Stimulated activated CD4-positive, alpha-beta T cell treated with anti-CD3 and anti-CD28 coated beads, Interleukin-4, amount 100 ng/mL, for 4 hours (primary cell): ENCODE data around the gene EIF4E3.

ENCODE experiments used
- DNase-seq, 2 experiments: peaks; one replicate each; pipeline ENCODE4 v3.0.0-alpha.2; 2020

Gene EIF4E3

GRCh38 chr3:71641674-71642073, 83.5 kb downstream of the EIF4E3 start:
- DNase-seq: no peak

GRCh38 chr3:71640331-71640983, 84.7 kb downstream of the EIF4E3 start:
- no peak for DNase-seq

- DNase-seq: no peak
Measured at GRCh38 chr3:71636482-71636881, 88.7 kb downstream of the EIF4E3 start.

- no peak for DNase-seq
Measured at GRCh38 chr3:71636001-71636400, 89.2 kb downstream of the EIF4E3 start.

DNA sequence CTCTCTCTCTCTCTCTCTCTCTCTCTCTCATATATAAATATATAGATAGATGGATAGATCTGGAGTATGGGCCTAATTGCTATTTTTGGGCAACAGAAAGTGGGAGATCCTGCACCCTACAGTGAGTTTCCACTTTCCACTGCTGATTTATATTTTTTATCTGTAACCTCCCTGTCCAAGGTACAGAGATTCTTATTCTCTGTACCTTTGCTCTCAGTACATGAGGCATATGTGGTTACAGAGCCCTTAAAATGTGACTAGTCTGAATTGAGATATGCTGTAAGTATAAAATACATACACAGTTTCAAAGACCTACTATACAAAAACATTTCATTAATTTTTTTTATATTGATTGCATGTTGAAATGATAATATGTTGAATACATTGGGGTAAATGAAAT, 90.5 kb downstream of the EIF4E3 start:
- no peak for DNase-seq

DNA sequence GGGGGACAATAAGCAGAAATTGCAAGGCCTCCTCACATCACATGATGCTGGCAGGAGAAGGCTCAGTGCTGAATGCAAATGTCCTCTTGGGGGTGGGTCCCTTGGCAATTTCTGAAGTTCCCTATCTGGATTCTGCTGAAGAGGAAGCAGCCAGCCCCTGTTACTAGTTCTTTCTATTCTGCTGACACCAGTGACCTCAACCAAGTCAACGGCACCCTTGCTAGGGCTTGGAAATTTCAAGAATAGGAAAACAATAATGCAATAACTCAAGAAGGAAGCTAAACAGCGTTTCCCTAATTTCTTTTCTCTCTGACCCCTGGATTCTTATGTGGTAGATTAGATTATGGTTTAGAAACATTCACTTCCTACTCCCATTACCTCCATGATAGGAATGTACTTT, 95.5 kb downstream of the EIF4E3 start:
- no peak for DNase-seq

DNA sequence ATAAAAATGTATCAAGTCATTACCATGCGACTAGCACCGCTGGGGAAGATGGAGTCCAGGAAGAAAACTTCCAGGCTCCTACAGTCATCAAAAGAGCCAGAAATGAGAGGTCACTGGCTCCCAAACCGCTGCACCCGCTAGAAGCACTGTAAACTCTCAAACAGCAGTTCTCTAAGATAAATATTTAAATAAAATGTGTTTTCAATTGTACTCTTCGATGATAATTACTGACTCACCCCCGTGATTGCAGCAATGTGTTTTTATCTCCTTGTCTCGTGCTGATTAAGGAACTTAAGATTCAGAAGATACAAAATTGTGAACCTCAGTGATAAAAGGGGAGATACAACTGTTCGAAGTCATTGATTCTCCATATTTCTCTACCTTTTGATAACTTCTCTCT, 95.9 kb downstream of the EIF4E3 start:
- no peak for DNase-seq

- no peak for DNase-seq
Measured at GRCh38 chr3:71628522-71628921, 96.7 kb downstream of the EIF4E3 start.

DNA sequence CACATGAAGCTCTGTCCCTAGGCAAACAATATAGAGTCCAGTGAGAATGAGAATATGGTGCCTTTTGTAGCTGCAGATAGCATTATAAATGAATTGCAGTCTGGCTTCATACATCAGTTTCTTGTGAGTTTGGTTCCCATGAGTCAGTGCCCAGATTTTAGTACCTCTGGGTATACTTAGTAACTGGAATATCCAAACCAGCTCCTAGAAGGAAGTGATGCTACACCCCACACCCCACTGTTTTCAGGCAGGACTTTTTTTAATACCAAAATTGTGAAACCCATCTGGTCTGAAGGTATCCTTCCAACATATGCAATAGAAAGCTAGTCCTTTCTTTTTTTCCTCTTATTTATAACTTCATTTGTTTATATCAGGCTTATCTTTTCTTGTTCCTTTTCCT, 99.5 kb downstream of the EIF4E3 start:
- DNase-seq: no peak
